Psoas muscle (tissue), 8 donors: Measurements from ENCODE around the gene DNAAF1. TPM values are rescaled to one million over a fixed set of nuclear protein-coding genes. Genes with fewer than 3 reads are reported as not detected.

Source experiments
- ATAC-seq, 4 donors: fragments of 200-7000 bp; cut with Tn5 transposase; one replicate each; pipeline ENCODE4 v1.9.1; 2020; ENCODE audit warnings: moderate library complexity in 3 of 4, mild to moderate bottlenecking in 2 of 4
- DNase-seq, 2 donors: peaks; one replicate each; pipeline ENCODE4 v3.0.0-alpha.2; 2020
- H3K27ac ChIP-seq: fragments of 200-600 bp; one replicate; pipeline ENCODE4 v1.8.0; 2022
- H3K27me3 ChIP-seq, 3 donors: fragments of 200-600 bp in 1 of 3; one replicate each; pipeline versions ENCODE4 v1.6.1 to v1.8.0; 2013 to 2022; ENCODE audit warnings: low read length in 2 of 3, mild to moderate bottlenecking in 2 of 3, moderate library complexity in 1 of 3; ENCODE audit not compliant: insufficient read depth in 3 of 3
- H3K36me3 ChIP-seq, 2 donors: fragments of 200-600 bp in 1 of 2; one replicate each; pipeline versions ENCODE4 v1.6.1 to v1.8.0; 2013 to 2022; ENCODE audit warnings: low read depth in 1 of 2, mild to moderate bottlenecking in 1 of 2, moderate library complexity in 1 of 2; ENCODE audit not compliant: insufficient read depth in 1 of 2
- H3K4me1 ChIP-seq: fragments of 200-600 bp; one replicate; pipeline ENCODE4 v1.8.0; 2022
- H3K4me3 ChIP-seq: fragments of 200-600 bp; one replicate; pipeline ENCODE4 v1.8.0; 2022; ENCODE audit warnings: mild to moderate bottlenecking
- H3K9me3 ChIP-seq: fragments of 200-600 bp; one replicate; pipeline ENCODE4 v1.8.0; 2022
- CTCF ChIP-seq: fragments of 200-600 bp; IDR thresholded peaks from one replicate; pipeline ENCODE4 v1.8.0; 2022; ENCODE audit warnings: antibody characterized with exemption
- WGBS, 3 donors: extraction: QIAGEN DNeasy Blood & Tissue Kit; methylation state at CpG; one replicate each; pipeline versions ENCODE4 v1.1.6 to v1.1.7; 2013; 5-methylcytosine and 5-hydroxymethylcytosine counted together
- intact Hi-C, 2 donors: fragments of 100-400 bp; cut with DNase I; formaldehyde crosslinking; loops; one replicate each; pipeline versions ENCODE4 v1.11.0 to v1.14.2; 2022
- polyA plus RNA-seq, 3 donors: library from polyadenylated mRNA; stranded (reverse); fragments of 200-250 nt; gene quantifications; one replicate each; pipeline ENCODE4 v1.2.3, GENCODE V29; 2013
- total RNA-seq, 4 donors: library from RNA; stranded (reverse); fragmentation: NEBNext Ultra II Directional in 2 of 4; extraction: Animal tissue kit (Norgen Biotek cat#: 25700) in 2 of 4; gene quantifications; one replicate each; pipeline versions ENCODE4 v1.2.1 to v1.2.4, GENCODE V29; 2021 to 2023
- donor health status: healthy with polysubstance abuse.
- donor health status: DM: no; HTN: no; CAD: no; lungs with moderate emphysema.
- donor health status: Bipolar disorder and iron deficiency.
- donor health status: healthy.
- donor health status: DM: yes; HTN: yes; CAD: no.
- donor health status: DM: no; HTN: no; CAD: no.
- donor health status: DM: no; HTN: no; CAD: no.
- donor health status: DM: yes; HTN: yes; CAD: no.

Gene DNAAF1
- total and polyA plus RNA-seq, 7 donors: 0.17 to 0.44 (median 0.17) TPM; not detected in 4

GRCh38 chr16:84159800-84160199, 14.7 kb downstream of the DNAAF1 start:
- WGBS, 3 donors: 41 to 49% (median 48%) methylated on average over 1 of the region's 1 CpG
- no peaks in the 10 kb centered on the region for H3K4me1 ChIP-seq
- no peak overlapping the region for H3K4me3 ChIP-seq
- H3K36me3 ChIP-seq: no peaks in the 10 kb centered on the region
- no peak overlapping the region for H3K27ac ChIP-seq
- peaks cover 0 to 42% (median 3%) of the 10 kb centered on the region in 3 donors for H3K27me3 ChIP-seq
- H3K9me3 ChIP-seq: peaks cover 4% of the 10 kb centered on the region
- intact Hi-C loops: no loop called here
- TF ChIP-seq CTCF: no peak
- no peak for ATAC-seq
- DNase-seq: no peak

GRCh38 chr16:84161037-84161436, 15.9 kb downstream of the DNAAF1 start:
- ATAC-seq (no peak), DNase-seq (no peak)
- Histone ChIP-seq H3K36me3 (no peaks in the 10 kb centered on the region), H3K4me3 (no peak overlapping the region), H3K27ac (no peak overlapping the region), H3K27me3 (peaks cover 0 to 42% (median 3%) of the 10 kb centered on the region in 3 donors), H3K4me1 (no peaks in the 10 kb centered on the region), H3K9me3 (peaks cover 2% of the 10 kb centered on the region)
- no peak for TF ChIP-seq CTCF
- intact Hi-C loops: no loop called here
- 68 to 76% (median 70%) methylated on average over 10 of the region's 10 CpGs for WGBS, 3 donors

GRCh38 chr16:84161801-84162200, 16.7 kb downstream of the DNAAF1 start:
- Histone ChIP-seq H3K9me3 (no peaks in the 10 kb centered on the region), H3K4me3 (no peak overlapping the region), H3K4me1 (no peaks in the 10 kb centered on the region), H3K36me3 (no peaks in the 10 kb centered on the region), H3K27ac (no peak overlapping the region), H3K27me3 (peaks cover 0 to 42% (median 3%) of the 10 kb centered on the region in 3 donors)
- no peak for DNase-seq
- no peak for TF ChIP-seq CTCF
- no peak for ATAC-seq
- WGBS, 3 donors: 53 to 55% (median 55%) methylated on average over 3 of the region's 3 CpGs
- intact Hi-C loops: no loop called here

- Histone ChIP-seq H3K27ac (no peak overlapping the region), H3K9me3 (no peaks in the 10 kb centered on the region), H3K36me3 (no peaks in the 10 kb centered on the region), H3K4me1 (no peaks in the 10 kb centered on the region), H3K27me3 (peaks cover 0 to 15% (median 4%) of the 10 kb centered on the region in 3 donors), H3K4me3 (no peak overlapping the region)
- no peak for TF ChIP-seq CTCF
- DNase-seq: no peak
- ATAC-seq: no peak
- intact Hi-C loops: no loop called here
- WGBS, 3 donors: 86% methylated on average over 7 of the region's 7 CpGs
Measured at GRCh38 chr16:84165746-84166145, 20.6 kb downstream of the DNAAF1 start.
